ENCODE measurements around the gene LACTB. TPM values are rescaled to one million over a fixed set of nuclear protein-coding genes. Genes with fewer than 3 reads are reported as not detected.

The LACTB gene
- total RNA-seq, 1 experiment from 2014 or later: 11.2 TPM

DNA sequence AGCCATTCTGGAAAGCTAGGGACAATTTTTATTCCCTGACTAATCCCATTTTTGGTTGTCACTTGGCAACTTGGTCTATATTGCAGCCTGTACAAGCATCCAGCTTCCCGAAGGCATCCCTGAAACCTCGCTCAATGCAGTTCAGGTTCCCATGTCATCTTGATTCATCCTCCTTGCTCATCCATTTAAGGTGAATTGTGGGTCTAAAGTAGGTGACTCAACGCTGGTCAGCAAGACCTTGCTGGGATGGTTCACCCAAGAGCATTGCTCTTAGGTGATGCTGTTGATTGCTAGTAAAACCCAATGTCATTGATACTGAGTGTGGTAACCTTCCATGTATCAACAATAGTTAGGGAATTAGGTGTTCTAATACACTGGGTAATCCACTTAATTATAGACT, 54.6 kb downstream of the LACTB start:
- ATAC-seq: peak; percentile 59
- H3K79me2 ChIP-seq (ENCODE audit: low read length): no peaks in the 10 kb centered on the region
- no peaks in the 10 kb centered on the region for H3K27me3 ChIP-seq (ENCODE audit: low read length)
- H2AFZ ChIP-seq (ENCODE audit: low read length): no peak overlapping the region
- BruUV-seq (replicated peaks): no TSS peak
- ChIA-PET CTCF (no interaction called here), POLR2A (ENCODE audit: unreplicated experiment) (interaction anchor here (0.6 kb wide), 1 partner anchor 56 kb away, joined by 3 read pairs; no protein-coding TSS in a partner anchor)
- H4K20me1 ChIP-seq (ENCODE audit: low read length): no peaks in the 10 kb centered on the region
- intact Hi-C loops (cut with micrococcal nuclease): no loop called here
- TF ChIP-seq EZH2 (IDR thresholded peaks at IDR 0.05; ENCODE audit: low read length, unreplicated experiment) (no peak), EZH2phosphoT487 (IDR thresholded peaks at IDR 0.05; ENCODE audit: borderline replicate concordance, low read length) (no peak)
- TF ChIP-seq, protein P1, sequence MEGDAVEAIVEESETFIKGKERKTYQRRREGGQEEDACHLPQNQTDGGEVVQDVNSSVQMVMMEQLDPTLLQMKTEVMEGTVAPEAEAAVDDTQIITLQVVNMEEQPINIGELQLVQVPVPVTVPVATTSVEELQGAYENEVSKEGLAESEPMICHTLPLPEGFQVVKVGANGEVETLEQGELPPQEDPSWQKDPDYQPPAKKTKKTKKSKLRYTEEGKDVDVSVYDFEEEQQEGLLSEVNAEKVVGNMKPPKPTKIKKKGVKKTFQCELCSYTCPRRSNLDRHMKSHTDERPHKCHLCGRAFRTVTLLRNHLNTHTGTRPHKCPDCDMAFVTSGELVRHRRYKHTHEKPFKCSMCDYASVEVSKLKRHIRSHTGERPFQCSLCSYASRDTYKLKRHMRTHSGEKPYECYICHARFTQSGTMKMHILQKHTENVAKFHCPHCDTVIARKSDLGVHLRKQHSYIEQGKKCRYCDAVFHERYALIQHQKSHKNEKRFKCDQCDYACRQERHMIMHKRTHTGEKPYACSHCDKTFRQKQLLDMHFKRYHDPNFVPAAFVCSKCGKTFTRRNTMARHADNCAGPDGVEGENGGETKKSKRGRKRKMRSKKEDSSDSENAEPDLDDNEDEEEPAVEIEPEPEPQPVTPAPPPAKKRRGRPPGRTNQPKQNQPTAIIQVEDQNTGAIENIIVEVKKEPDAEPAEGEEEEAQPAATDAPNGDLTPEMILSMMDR (conservative IDR thresholded peaks at IDR 0.05; ENCODE audit: low read depth, low read length): no peak
- 0 out of 2 replicates have a peak overlapping the region, but pooled peaks have one; percentile 8 for H3K27ac ChIP-seq (ENCODE audit: low read length)
- no peak overlapping the region for H3K9ac ChIP-seq (ENCODE audit: low read length)
- H3F3A ChIP-seq (ENCODE audit: low read length, unreplicated experiment): no peaks in the 10 kb centered on the region
- no peaks in the 10 kb centered on the region for H3K36me3 ChIP-seq (ENCODE audit: low read depth, low read length)
- no peaks in the 10 kb centered on the region for H3K9me2 ChIP-seq (replicated peaks; ENCODE audit: low read length)
- H3K4me2 ChIP-seq (ENCODE audit: low read length): no peak overlapping the region
- DNase-seq: peak; percentile 76
- H3K9me3 ChIP-seq (ENCODE audit: low read length): no peaks in the 10 kb centered on the region
- H3K4me3 ChIP-seq (ENCODE audit: low read length): no peak overlapping the region
- H3K4me1 ChIP-seq (ENCODE audit: insufficient read depth, low read length): peaks cover 12% of the 10 kb centered on the region

DNA sequence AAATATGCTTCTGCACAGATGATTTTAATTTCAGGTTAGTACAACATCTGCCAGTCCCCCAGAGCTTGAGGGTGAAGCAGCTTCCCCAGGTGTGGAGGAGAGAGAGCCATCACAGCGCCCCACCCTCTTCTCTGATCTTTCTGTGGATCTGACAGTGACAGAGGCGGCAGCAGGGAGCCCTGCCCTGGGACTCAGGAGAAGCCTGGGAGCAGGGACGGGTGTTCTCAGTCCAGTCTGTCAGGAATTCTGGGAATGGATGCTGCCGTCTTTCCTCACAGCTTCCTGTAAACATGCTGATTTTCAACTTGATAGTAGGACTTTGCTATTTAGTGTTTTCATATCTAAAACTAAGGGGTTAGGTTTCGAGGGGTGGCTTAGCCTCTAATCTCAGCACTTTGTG, 56.4 kb downstream of the LACTB start:
- TF ChIP-seq EZH2 (IDR thresholded peaks at IDR 0.05; ENCODE audit: low read length, unreplicated experiment) (no peak), EZH2phosphoT487 (IDR thresholded peaks at IDR 0.05; ENCODE audit: borderline replicate concordance, low read length) (no peak)
- TF ChIP-seq, protein P1 (conservative IDR thresholded peaks at IDR 0.05; ENCODE audit: low read depth, low read length): no peak
- no TSS peak for BruUV-seq (replicated peaks)
- no peak for ATAC-seq
- Histone ChIP-seq H3K9ac (ENCODE audit: low read length) (no peak overlapping the region), H3K27me3 (ENCODE audit: low read length) (no peaks in the 10 kb centered on the region), H3K79me2 (ENCODE audit: low read length) (no peaks in the 10 kb centered on the region), H2AFZ (ENCODE audit: low read length) (no peak overlapping the region), H3K36me3 (ENCODE audit: low read depth, low read length) (no peaks in the 10 kb centered on the region), H3K4me1 (ENCODE audit: insufficient read depth, low read length) (peaks cover 12% of the 10 kb centered on the region), H3K9me2 (replicated peaks; ENCODE audit: low read length) (no peaks in the 10 kb centered on the region), H3K4me2 (ENCODE audit: low read length) (no peak overlapping the region), H3K27ac (ENCODE audit: low read length) (no peak overlapping the region), H3K9me3 (ENCODE audit: low read length) (no peaks in the 10 kb centered on the region), H3K4me3 (ENCODE audit: low read length) (no peak overlapping the region), H3F3A (ENCODE audit: low read length, unreplicated experiment) (no peaks in the 10 kb centered on the region), H4K20me1 (ENCODE audit: low read length) (no peaks in the 10 kb centered on the region)
- intact Hi-C loops (cut with micrococcal nuclease): no loop called here
- ChIA-PET CTCF (no interaction called here), POLR2A (ENCODE audit: unreplicated experiment) (no interaction called here)
- no peak for DNase-seq

DNA sequence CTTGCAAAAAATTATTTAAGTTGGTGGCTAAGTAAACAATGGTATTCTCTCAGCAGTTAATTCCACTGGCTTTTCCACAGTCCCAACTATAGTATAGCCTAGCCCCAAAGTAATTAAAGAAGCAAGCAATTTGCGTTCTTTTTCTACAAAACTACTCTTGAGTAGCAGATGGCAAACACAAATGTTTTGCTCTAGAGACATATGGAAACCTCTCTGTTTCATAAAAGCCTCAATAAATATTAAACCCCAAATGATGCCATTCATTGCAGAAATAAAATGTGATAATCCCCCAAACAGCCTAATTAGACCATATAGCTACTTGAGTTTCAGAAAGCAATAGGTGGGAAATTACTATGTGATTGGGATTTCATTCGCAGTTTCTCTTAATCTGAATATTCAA, 59.1 kb downstream of the LACTB start:
- no peaks in the 10 kb centered on the region for H3K9me2 ChIP-seq (replicated peaks; ENCODE audit: low read length)
- no peak overlapping the region for H3K27ac ChIP-seq (ENCODE audit: low read length)
- no peak overlapping the region for H3K4me3 ChIP-seq (ENCODE audit: low read length)
- H3K27me3 ChIP-seq (ENCODE audit: low read length): no peaks in the 10 kb centered on the region
- peaks cover 17% of the 10 kb centered on the region for H3K4me1 ChIP-seq (ENCODE audit: insufficient read depth, low read length)
- no peak overlapping the region for H3K9ac ChIP-seq (ENCODE audit: low read length)
- no peaks in the 10 kb centered on the region for H4K20me1 ChIP-seq (ENCODE audit: low read length)
- no peaks in the 10 kb centered on the region for H3K79me2 ChIP-seq (ENCODE audit: low read length)
- H3K4me2 ChIP-seq (ENCODE audit: low read length): no peak overlapping the region
- intact Hi-C loops (cut with micrococcal nuclease): no loop called here
- no peak for ATAC-seq
- ChIA-PET POLR2A (ENCODE audit: unreplicated experiment) (no interaction called here), CTCF (no interaction called here)
- H3F3A ChIP-seq (ENCODE audit: low read length, unreplicated experiment): no peaks in the 10 kb centered on the region
- no peak overlapping the region for H2AFZ ChIP-seq (ENCODE audit: low read length)
- TF ChIP-seq EZH2phosphoT487 (IDR thresholded peaks at IDR 0.05; ENCODE audit: borderline replicate concordance, low read length): no peak
- no peak for TF ChIP-seq EZH2 (IDR thresholded peaks at IDR 0.05; ENCODE audit: low read length, unreplicated experiment)
- TF ChIP-seq, protein P1 (conservative IDR thresholded peaks at IDR 0.05; ENCODE audit: low read depth, low read length): no peak
- no peaks in the 10 kb centered on the region for H3K36me3 ChIP-seq (ENCODE audit: low read depth, low read length)
- H3K9me3 ChIP-seq (ENCODE audit: low read length): no peaks in the 10 kb centered on the region
- BruUV-seq (replicated peaks): no TSS peak
- DNase-seq: no peak
